ENCODE data around the gene CWH43.

CWH43 gene

GRCh38 chr4:48985976-48986653 is at the start of gene CWH43:
CWH43 (plus strand) TSS chr4:48986275; CDS start chr4:48986430, 155 bp downstream.
- Histone ChIP-seq H3K9me3 (ENCODE audit: low read length) (no peaks in the 10 kb centered on the region), H3K36me3 (ENCODE audit: insufficient read depth, low read length) (no peaks in the 10 kb centered on the region), H3K4me3 (ENCODE audit: low read depth in 1 of 2, low read length in 2 of 2) (no peak within 1 kb of the TSS), H3K4me1 (ENCODE audit: insufficient read depth, low read length) (no peaks in the 10 kb centered on the region), H3K27ac (ENCODE audit: low read depth, low read length) (no peak within 1 kb of the TSS), H3K27me3 (ENCODE audit: control insufficient read depth in 1 of 2, insufficient read depth in 2 of 2, low read length in 2 of 2) (peaks cover 5 to 22% of the 10 kb centered on the region in 2 donors), H3K9ac (ENCODE audit: low read length) (no peak within 1 kb of the TSS)

DNA sequence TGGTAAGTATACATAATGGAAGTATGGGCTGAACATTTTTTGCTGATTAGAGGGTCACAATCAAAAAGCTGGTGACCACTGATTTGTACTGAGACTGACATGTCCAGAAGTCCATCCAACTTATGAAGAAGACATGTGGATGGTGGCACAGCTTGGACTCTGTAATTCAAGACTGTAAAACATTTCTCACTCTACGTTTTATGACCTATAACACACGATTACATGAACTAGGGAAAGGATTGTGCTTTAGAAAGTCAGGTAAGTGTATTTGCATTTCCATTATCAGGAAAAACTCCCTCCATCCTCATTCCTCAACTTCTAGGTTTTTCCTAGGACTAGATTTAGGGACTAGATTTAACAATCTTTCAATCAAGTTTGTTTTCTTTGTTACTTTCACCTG is 49.0 kb upstream of the CWH43 start:
- H3K4me1 ChIP-seq (ENCODE audit: insufficient read depth, low read length), result peaks cover 14% of the 10 kb centered on the region
- no peaks in the 10 kb centered on the region for H3K36me3 ChIP-seq (ENCODE audit: insufficient read depth, low read length)
- H3K27me3 ChIP-seq (ENCODE audit: control insufficient read depth in 1 of 2, insufficient read depth in 2 of 2, low read length in 2 of 2), result no peaks in the 10 kb centered on the region
- H3K4me3 ChIP-seq (ENCODE audit: low read depth in 1 of 2, low read length in 2 of 2), result no peak overlapping the region
- no peak overlapping the region for H3K9ac ChIP-seq (ENCODE audit: low read length)
- H3K9me3 ChIP-seq (ENCODE audit: low read length), result no peaks in the 10 kb centered on the region
- no peak overlapping the region for H3K27ac ChIP-seq (ENCODE audit: low read depth, low read length)

DNA sequence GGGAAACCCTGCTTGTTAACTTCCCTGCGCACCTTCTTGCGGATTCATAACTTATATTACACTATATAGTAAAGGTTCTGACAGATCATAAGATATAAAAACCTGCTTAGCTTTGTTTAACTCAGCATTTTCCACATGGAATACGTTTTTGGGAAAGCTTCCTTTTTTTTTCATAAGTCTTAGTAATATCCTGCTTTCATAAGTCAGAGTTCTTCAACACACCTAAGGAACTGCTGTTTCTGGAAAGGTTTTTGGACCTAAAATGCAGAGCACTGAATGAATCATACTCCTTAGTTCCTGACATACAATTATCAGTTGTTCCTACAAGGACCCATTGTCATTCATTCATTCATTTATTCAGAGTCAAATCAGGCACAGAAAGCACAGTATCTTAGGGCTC is 47.2 kb upstream of the CWH43 start:
- no peak overlapping the region for H3K4me3 ChIP-seq (ENCODE audit: low read depth in 1 of 2, low read length in 2 of 2)
- no peaks in the 10 kb centered on the region for H3K9me3 ChIP-seq (ENCODE audit: low read length)
- no peak overlapping the region for H3K27ac ChIP-seq (ENCODE audit: low read depth, low read length)
- H3K27me3 ChIP-seq (ENCODE audit: control insufficient read depth in 1 of 2, insufficient read depth in 2 of 2, low read length in 2 of 2), result no peaks in the 10 kb centered on the region
- H3K9ac ChIP-seq (ENCODE audit: low read length), result no peak overlapping the region
- peaks cover 14% of the 10 kb centered on the region for H3K4me1 ChIP-seq (ENCODE audit: insufficient read depth, low read length)
- H3K36me3 ChIP-seq (ENCODE audit: insufficient read depth, low read length), result no peaks in the 10 kb centered on the region

DNA sequence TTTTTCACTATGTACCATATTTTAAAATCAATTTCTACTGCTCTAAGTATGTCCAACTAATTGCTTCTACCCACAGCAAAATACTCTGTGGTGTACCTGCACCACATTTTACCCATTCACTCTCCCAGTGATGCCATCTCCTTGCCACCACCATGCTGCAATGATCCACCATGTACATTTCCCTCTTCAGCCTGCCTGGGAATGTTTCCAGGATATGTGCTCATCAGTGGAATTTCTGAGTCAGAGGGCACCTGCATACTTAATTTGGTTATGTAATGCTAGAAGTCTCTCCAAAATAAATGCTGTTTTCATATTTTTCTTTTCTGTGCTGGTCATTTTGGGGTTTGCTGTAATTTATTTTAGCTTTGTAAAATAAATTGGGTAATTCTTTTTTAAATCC is 46.3 kb upstream of the CWH43 start:
- Histone ChIP-seq H3K27ac (ENCODE audit: low read depth, low read length) (no peak overlapping the region), H3K9ac (ENCODE audit: low read length) (no peak overlapping the region)

DNA sequence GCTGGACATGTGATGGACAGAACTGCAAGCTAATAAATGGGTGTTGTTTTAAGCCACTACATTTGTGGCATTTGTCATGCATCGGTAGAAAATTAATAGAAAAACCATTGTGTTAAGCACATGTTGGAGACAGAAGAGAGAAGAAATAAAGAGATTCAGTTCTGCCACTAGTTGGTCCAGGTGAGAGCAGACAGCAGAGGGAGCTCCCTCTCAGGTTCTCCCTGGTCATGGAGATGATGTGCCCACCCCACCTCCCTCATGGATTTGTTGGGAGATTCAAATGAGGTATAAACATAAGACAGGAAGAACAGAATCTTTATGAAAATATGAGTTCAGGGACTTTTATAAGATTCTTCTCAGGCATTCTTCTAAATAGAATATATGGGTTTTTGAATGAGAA is 42.7 kb upstream of the CWH43 start:
- H3K36me3 ChIP-seq (ENCODE audit: insufficient read depth, low read length), result no peaks in the 10 kb centered on the region
- H3K4me3 ChIP-seq (ENCODE audit: low read depth in 1 of 2, low read length in 2 of 2), result no peak overlapping the region

More for the DNA sequence above, 46.3 kb upstream of the CWH43 start:
- H3K4me3 ChIP-seq (ENCODE audit: low read depth in 1 of 2, low read length in 2 of 2), result no peak overlapping the region
- no peaks in the 10 kb centered on the region for H3K36me3 ChIP-seq (ENCODE audit: insufficient read depth, low read length)
- peaks cover 14% of the 10 kb centered on the region for H3K4me1 ChIP-seq (ENCODE audit: insufficient read depth, low read length)
- no peaks in the 10 kb centered on the region for H3K27me3 ChIP-seq (ENCODE audit: control insufficient read depth in 1 of 2, insufficient read depth in 2 of 2, low read length in 2 of 2)
- H3K9me3 ChIP-seq (ENCODE audit: low read length), result no peaks in the 10 kb centered on the region

DNA sequence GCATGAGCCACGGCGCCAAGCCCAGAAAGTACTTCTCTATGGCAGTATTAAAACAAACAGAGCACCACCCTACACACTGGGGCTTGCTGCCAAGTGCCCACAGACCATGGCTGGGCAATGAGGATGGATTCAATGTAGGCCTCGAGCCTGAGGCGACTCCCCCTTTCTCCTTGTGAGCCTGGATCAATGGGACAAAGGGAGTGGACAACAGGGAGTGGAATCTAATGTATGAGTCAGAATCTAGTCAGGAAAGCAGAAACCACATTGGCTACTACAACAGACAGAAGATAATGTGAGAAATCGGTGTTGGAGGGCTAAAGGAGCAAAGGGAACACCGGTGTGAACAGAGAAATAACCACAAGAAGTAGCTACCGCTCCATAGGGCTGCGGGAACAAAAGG is 41.8 kb upstream of the CWH43 start:
- Histone ChIP-seq H3K9ac (ENCODE audit: low read length) (no peak overlapping the region), H3K4me1 (ENCODE audit: insufficient read depth, low read length) (peaks cover 14% of the 10 kb centered on the region), H3K36me3 (ENCODE audit: insufficient read depth, low read length) (no peaks in the 10 kb centered on the region), H3K4me3 (ENCODE audit: low read depth in 1 of 2, low read length in 2 of 2) (no peak overlapping the region), H3K27me3 (ENCODE audit: control insufficient read depth in 1 of 2, insufficient read depth in 2 of 2, low read length in 2 of 2) (no peaks in the 10 kb centered on the region), H3K27ac (ENCODE audit: low read depth, low read length) (no peak overlapping the region), H3K9me3 (ENCODE audit: low read length) (no peaks in the 10 kb centered on the region)

More for the DNA sequence above, 42.7 kb upstream of the CWH43 start:
- no peak overlapping the region for H3K27ac ChIP-seq (ENCODE audit: low read depth, low read length)
- no peaks in the 10 kb centered on the region for H3K27me3 ChIP-seq (ENCODE audit: control insufficient read depth in 1 of 2, insufficient read depth in 2 of 2, low read length in 2 of 2)
- no peaks in the 10 kb centered on the region for H3K9me3 ChIP-seq (ENCODE audit: low read length)
- peaks cover 14% of the 10 kb centered on the region for H3K4me1 ChIP-seq (ENCODE audit: insufficient read depth, low read length)
- H3K9ac ChIP-seq (ENCODE audit: low read length), result no peak overlapping the region

GRCh38 chr4:48944756-48945241 is 41.3 kb upstream of the CWH43 start:
- Histone ChIP-seq H3K36me3 (ENCODE audit: insufficient read depth, low read length) (no peaks in the 10 kb centered on the region), H3K4me1 (ENCODE audit: insufficient read depth, low read length) (peaks cover 12% of the 10 kb centered on the region), H3K27me3 (ENCODE audit: control insufficient read depth in 1 of 2, insufficient read depth in 2 of 2, low read length in 2 of 2) (no peaks in the 10 kb centered on the region), H3K9me3 (ENCODE audit: low read length) (no peaks in the 10 kb centered on the region), H3K4me3 (ENCODE audit: low read depth in 1 of 2, low read length in 2 of 2) (no peak overlapping the region), H3K9ac (ENCODE audit: low read length) (no peak overlapping the region), H3K27ac (ENCODE audit: low read depth, low read length) (no peak overlapping the region)

- no peaks in the 10 kb centered on the region for H3K36me3 ChIP-seq (ENCODE audit: insufficient read depth, low read length)
Measured at GRCh38 chr4:48945981-48946380, 40.1 kb upstream of the CWH43 start.

GRCh38 chr4:48947731-48948130 is 38.3 kb upstream of the CWH43 start:
- Histone ChIP-seq H3K27me3 (ENCODE audit: control insufficient read depth in 1 of 2, insufficient read depth in 2 of 2, low read length in 2 of 2) (no peaks in the 10 kb centered on the region), H3K36me3 (ENCODE audit: insufficient read depth, low read length) (no peaks in the 10 kb centered on the region), H3K4me1 (ENCODE audit: insufficient read depth, low read length) (no peaks in the 10 kb centered on the region), H3K9ac (ENCODE audit: low read length) (no peak overlapping the region), H3K4me3 (ENCODE audit: low read depth in 1 of 2, low read length in 2 of 2) (no peak overlapping the region), H3K9me3 (ENCODE audit: low read length) (no peaks in the 10 kb centered on the region), H3K27ac (ENCODE audit: low read depth, low read length) (no peak overlapping the region)

More at GRCh38 chr4:48945981-48946380, 40.1 kb upstream of the CWH43 start:
- H3K27me3 ChIP-seq (ENCODE audit: control insufficient read depth in 1 of 2, insufficient read depth in 2 of 2, low read length in 2 of 2), result no peaks in the 10 kb centered on the region
- H3K9me3 ChIP-seq (ENCODE audit: low read length), result no peaks in the 10 kb centered on the region
- H3K4me1 ChIP-seq (ENCODE audit: insufficient read depth, low read length), result peaks cover 2% of the 10 kb centered on the region
- H3K27ac ChIP-seq (ENCODE audit: low read depth, low read length), result no peak overlapping the region
- no peak overlapping the region for H3K9ac ChIP-seq (ENCODE audit: low read length)
- H3K4me3 ChIP-seq (ENCODE audit: low read depth in 1 of 2, low read length in 2 of 2), result no peak overlapping the region

DNA sequence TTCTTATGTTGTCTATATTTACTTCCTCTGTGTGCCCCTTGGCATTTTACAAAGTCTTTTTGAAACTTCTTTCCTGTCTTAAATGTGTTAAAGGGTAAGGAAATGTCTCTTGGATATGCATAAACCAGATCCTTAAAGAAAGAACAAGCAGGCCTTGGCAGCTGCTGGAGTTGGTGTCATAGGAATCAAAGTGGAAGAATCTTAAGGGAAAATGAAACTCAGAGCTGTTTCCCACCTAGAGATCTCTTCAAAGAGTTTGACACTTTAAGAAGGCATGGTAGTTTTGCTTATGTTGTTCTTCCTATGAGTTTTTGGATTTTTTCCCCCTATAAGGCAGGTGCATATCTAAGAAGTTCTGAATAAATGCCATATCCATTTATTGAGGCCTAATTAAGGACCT is 37.0 kb upstream of the CWH43 start:
- Histone ChIP-seq H3K4me1 (ENCODE audit: insufficient read depth, low read length) (no peaks in the 10 kb centered on the region), H3K4me3 (ENCODE audit: low read depth in 1 of 2, low read length in 2 of 2) (no peak overlapping the region), H3K27ac (ENCODE audit: low read depth, low read length) (no peak overlapping the region), H3K27me3 (ENCODE audit: control insufficient read depth in 1 of 2, insufficient read depth in 2 of 2, low read length in 2 of 2) (no peaks in the 10 kb centered on the region), H3K9ac (ENCODE audit: low read length) (no peak overlapping the region), H3K36me3 (ENCODE audit: insufficient read depth, low read length) (no peaks in the 10 kb centered on the region), H3K9me3 (ENCODE audit: low read length) (no peaks in the 10 kb centered on the region)

- H3K9ac ChIP-seq (ENCODE audit: low read length), result no peak overlapping the region
- H3K36me3 ChIP-seq (ENCODE audit: insufficient read depth, low read length), result no peaks in the 10 kb centered on the region
- no peak overlapping the region for H3K27ac ChIP-seq (ENCODE audit: low read depth, low read length)
- no peaks in the 10 kb centered on the region for H3K9me3 ChIP-seq (ENCODE audit: low read length)
- H3K4me3 ChIP-seq (ENCODE audit: low read depth in 1 of 2, low read length in 2 of 2), result no peak overlapping the region
- H3K4me1 ChIP-seq (ENCODE audit: insufficient read depth, low read length), result peaks cover 6% of the 10 kb centered on the region
- no peaks in the 10 kb centered on the region for H3K27me3 ChIP-seq (ENCODE audit: control insufficient read depth in 1 of 2, insufficient read depth in 2 of 2, low read length in 2 of 2)
Measured at GRCh38 chr4:48949518-48950219, 36.4 kb upstream of the CWH43 start.

All from muscle layer of colon (tissue), 2 donors.